Endometrium (tissue), 2 donors: ENCODE results near the gene ARMC9.
"Not testable (repeated sequence)": the region's sequence is repeated elsewhere in the genome, so short reads cannot be mapped to it uniquely, and the experiment has no call there.

ENCODE experiments used
- FAIRE-seq: peaks from 2 replicates; lab custom pipeline; 2012; peaks lifted over from hg19 to GRCh38; lab: Jason Lieb, UNC
- donor health status: control.
- donor health status: control.

ARMC9 gene

GRCh38 chr2:231182513-231182899 is 15.9 kb upstream of the ARMC9 start:
- no peak for FAIRE-seq

- no peak for FAIRE-seq
These were observed 14.6 kb upstream of the ARMC9 start for GRCh38 chr2:231183851-231184250.

- no peak for FAIRE-seq
These were observed 14.1 kb upstream of the ARMC9 start for GRCh38 chr2:231184319-231184718.

- no peak for FAIRE-seq
These were observed 13.2 kb upstream of the ARMC9 start for GRCh38 chr2:231185050-231185725.

DNA sequence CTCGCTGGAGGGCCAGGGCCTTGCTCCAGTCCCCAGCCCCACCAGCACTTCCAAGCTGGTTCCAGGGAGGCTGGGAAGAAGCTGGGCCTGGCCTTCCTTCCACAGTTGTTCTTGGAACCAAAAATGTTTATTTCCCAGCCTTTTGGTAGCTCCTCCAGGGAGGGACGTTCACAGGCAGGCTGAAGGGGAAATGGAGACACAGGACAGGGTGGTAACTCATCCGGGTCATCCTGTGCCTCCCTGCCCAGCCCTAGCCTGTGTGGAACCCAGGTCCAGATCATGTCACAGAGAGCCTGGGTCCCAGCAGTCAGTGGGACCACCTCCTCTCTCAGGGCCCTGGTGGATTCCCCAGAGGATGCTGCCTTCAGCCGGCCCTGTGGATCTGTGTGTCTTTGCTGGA is 12.5 kb upstream of the ARMC9 start:
- FAIRE-seq = no peak

- FAIRE-seq = no peak
These were observed 12.1 kb upstream of the ARMC9 start for GRCh38 chr2:231186325-231186724.

GRCh38 chr2:231187736-231188505 is 10.5 kb upstream of the ARMC9 start:
- FAIRE-seq = no peak

- FAIRE-seq = no peak
These were observed 9.8 kb upstream of the ARMC9 start for GRCh38 chr2:231188506-231189170.

DNA sequence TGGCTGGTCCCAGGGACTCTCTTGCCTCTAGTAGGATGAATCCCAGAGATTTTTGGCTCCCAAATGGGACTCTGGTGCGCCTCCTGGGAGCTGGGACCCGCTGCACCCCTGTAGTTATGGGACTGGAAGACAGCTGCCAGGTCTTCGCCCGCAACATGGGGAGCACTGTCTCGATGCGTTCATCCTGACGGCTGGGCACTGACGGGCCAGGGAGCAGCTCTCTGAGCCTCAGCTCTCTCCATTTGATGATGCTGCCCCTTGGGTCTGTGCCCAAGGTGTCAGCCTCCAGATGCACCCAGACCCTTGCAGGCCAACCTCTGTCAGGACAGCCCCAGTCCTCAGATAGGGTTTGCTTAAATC is 9.3 kb upstream of the ARMC9 start:
- no peak for FAIRE-seq

DNA sequence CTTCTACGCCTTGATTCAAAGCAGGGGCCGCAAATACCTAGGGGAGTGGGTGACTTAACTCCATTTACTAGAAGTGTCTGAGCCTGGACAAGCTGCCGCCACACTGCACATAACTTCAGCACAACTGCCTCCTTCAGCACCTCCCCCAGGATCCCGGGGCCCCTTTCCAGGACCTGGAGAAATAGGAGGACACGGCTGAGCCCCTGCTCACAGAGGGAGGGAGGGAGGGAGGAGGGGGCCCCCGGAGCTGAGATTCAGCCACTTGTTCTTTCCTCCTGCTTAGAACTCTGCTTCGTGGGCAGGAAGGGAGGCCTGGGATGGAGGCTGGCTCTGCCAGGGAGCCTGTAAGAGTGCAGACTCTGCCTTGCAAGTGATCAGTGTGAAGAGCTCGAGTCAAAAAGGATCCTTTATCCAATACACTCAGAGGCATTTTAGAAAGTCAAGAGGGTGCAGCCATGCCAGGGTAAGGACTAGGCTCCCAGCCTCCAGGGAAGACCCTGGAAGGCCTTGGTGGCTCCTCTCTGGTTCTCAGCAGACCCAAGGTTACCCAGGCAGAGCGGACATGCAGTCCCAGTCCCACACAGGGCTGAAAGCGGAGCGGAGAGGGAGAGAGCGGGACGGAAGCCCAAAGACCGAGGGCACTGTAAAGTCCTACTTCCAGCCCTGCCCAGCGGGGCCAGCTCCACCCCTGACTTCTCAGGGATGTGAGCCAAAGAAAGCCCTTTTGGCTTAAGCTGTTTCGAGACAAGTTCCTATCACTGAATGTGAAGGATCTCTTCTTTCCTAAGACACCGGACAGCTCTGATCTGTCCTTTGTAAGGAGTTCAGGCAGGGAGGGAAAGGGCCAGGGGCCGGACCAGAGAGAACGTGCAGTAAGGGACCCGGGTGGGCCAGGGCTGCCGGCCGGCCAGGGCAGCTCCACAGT is 8.6 kb upstream of the ARMC9 start:
- FAIRE-seq = no peak

DNA sequence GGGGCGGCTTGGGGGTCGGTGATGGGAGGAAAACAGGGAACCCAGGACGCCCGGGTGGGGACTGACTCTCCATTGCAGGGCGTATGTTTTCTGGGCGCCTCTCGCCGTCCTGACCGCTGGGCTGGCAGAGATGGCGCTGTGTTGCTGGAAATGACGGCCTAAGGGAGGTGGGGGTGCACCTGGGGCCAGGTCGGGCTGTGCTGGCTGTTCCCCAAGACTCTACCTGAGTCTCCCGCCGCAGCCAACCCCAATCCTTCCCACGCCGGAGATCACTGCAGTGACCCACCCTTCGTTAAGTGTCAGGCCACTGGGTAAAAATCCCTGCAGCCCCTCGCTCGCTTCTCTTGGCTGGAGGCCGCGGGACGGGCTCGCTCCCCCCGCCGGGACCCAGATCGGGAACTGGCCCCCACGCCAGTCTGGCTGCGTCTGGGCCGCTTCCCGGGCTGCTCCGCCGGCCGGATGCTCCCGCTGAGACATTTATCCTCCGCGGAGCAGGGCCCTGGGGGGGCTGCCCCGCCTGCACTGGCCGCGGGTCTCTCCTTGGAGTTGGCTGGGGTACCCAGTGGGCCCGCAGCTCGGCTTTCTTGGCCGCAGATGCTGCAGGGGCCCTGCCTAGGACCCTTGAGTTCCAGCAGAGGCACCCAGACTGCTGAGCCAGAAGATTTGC is 7.8 kb upstream of the ARMC9 start:
- no peak for FAIRE-seq

DNA sequence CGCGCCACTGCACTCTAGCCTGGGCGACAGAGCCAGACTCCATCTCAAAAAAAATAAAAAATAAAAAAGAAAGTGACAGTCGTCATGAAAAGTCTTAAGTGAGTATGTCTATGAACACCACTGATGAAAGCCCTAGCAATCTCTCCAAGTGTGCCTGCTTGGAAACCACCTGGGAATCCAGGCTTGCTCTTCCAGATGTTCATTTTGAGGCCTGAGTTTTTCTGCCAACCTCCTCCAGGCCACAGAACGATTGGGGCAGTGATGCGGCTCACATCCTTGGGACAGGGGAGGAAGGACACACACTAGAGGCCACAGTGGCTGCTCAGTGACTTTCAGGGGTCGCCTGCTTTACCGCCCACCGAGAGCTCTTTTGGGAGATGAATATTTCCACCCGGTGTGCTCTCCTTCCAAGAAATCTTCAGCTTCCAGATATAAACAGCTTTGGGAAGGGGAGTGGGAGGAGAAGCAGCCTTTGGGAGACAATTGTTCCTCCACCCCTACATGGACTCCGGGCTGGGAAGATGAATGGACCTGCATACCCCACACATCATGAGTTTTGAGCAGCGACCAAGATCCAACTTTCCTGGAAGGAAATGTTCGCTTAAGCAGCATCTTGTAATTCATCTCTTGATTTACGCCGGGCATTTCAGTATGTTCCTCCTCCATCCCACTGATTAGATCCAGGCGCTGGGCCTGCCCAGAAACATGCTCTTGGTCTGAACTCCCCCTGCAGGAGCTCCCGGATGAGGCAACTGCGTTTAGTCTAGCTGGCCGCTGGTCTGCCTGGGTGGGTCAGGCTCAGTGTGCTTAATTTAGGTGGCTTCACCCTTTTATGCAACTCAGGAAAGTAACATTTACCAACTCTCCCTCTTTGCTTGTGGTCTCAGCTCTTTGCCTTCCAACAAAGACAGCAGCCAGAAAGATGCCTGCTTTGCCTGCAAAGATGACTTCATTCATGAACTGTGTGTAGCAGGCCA is 6.2 kb upstream of the ARMC9 start:
- peak; percentile 88 for FAIRE-seq

- FAIRE-seq = no peak
These were observed 5.2 kb upstream of the ARMC9 start for GRCh38 chr2:231193216-231193615.

DNA sequence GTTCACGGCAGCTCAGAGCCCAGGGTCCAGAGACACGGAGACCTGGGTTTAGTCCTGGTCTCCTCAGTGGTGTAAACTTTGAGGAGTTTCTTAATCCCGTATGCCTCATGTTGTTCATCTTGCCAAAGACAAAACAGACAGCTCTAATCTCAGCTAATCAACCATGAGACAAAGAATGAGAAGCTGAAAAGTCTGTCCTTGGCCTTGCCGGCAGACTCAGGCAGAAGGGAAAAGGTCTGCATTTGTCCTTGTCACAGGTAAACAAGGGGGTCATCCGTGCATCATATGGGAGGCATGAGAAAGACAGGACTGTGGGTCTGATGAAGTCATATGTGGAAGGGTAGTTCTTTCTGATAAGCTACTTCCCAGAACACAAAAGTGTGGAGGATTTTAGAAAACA is 1.8 kb upstream of the ARMC9 start:
- FAIRE-seq = no peak

DNA sequence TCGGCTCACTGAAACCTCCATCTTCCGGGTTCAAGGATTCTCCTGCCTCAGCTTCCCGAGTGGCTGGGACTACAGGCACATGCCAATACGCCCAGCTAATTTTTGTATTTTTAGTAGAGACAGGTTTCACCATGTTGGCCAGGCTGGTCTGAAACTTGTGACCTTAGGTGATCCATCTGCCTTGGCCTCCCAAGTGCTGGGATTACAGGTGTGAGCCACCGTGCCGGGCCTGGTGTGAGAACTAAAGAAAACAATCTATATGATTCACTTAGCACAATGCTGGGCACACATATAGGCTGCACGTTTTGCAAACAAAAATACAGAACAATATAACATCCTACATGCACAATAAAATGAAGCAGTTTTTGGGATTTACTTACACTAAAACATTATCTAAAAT is 1.2 kb upstream of the ARMC9 start:
- FAIRE-seq = not testable (repeated sequence)

DNA sequence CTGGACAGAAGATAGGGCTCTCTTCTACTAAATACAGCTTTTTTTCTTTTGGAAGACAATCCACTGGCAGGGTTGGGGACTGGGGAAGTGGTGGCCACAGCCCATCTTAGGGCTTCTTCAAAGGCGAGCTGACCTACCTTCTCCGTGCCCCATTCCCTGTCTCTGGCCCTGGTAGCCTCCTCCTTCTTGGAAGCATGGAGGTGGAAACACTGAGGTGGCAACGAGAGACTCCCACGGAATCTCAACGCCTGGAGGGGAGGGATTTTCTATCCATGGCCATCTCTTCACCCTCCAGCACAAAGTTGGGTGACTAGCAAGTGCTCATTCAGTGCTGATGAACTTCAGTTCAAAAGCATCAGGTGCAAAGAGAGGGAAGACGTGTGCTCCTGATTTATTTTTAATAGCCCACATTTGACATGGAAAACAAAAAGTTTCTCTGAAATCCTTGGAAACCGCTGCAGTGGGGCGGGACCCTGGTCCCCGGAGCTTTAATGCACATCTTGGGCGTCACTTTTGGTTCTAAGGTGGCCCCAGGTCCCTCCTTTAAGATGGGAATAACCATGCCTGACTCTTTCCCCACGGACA is 633 bp upstream of the ARMC9 start:
- no peak for FAIRE-seq

GRCh38 chr2:231199219-231199618 is 788 bp downstream of the ARMC9 start:
- FAIRE-seq = no peak

- no peak for FAIRE-seq
These were observed 2.5 kb downstream of the ARMC9 start for GRCh38 chr2:231200805-231201474.

- no peak for FAIRE-seq
These were observed 3.0 kb downstream of the ARMC9 start for GRCh38 chr2:231201475-231201814.

DNA sequence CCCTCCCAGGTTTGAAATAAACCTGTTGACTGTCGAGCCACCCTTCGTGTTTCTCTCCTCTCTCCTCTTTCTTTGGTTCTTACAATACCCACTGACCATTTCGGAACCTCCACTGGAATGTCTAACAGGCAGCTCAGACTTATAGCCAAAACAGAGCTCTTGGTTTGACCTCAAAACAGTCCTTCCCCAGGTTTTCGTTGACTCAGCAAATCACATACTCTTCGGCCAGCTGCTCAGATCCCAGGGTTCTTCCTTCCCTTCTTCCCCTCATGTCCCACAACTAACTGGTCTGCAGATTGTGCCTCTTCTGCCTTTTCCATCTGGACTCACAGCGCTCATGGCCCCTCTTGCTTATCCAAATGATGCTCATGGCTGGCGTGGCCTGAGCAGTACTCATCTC is 4.7 kb downstream of the ARMC9 start:
- FAIRE-seq = no peak
